Measurements from ENCODE around the gene DNMT1. TPM values are rescaled to one million over a fixed set of nuclear protein-coding genes. Genes with fewer than 3 reads are reported as not detected.
A peak's percentile ranks its signal among the peaks of the same experiment; 100 is the strongest.

DNMT1 gene
- total RNA-seq, 1 experiment from 2014 or later = 227 TPM

- Histone ChIP-seq H2AK5ac (ENCODE audit: insufficient read length, low read length) (no peak overlapping the region), H3K27me3 (ENCODE audit: insufficient read depth, low read length) (no peaks in the 10 kb centered on the region), H4K5ac (ENCODE audit: insufficient read length, low read depth, low read length) (no peak overlapping the region), H2BK20ac (ENCODE audit: low read depth, low read length, poor library complexity, severe bottlenecking) (no peak overlapping the region), H3K4ac (ENCODE audit: low read depth, low read length) (no peak overlapping the region), H4K20me1 (ENCODE audit: control insufficient read depth, insufficient read depth, insufficient read length) (no peaks in the 10 kb centered on the region), H2BK120ac (ENCODE audit: low read depth, low read length, poor library complexity, severe bottlenecking) (no peak overlapping the region), H3K14ac (ENCODE audit: insufficient read depth, low read length) (no peak overlapping the region), H3K27ac (ENCODE audit: insufficient read length, low read depth, low read length) (no peak overlapping the region), H3K79me2 (ENCODE audit: insufficient read depth, low read length) (peaks cover 3% of the 10 kb centered on the region; the same call in 1 of the 2 replicates), H3K23me2 (ENCODE audit: insufficient read length, low read depth, low read length, poor library complexity, severe bottlenecking) (peaks cover 6% of the 10 kb centered on the region), H3K18ac (ENCODE audit: insufficient read length, low read depth, low read length) (no peak overlapping the region), H4K8ac (replicated peaks; ENCODE audit: insufficient read length, low read depth, low read length) (no peak overlapping the region), H2BK12ac (ENCODE audit: insufficient read length, low read depth, low read length) (no peak overlapping the region), H3K9me3 (ENCODE audit: control insufficient read depth, low read depth, low read length) (no peaks in the 10 kb centered on the region), H2AFZ (ENCODE audit: low read length) (no peak overlapping the region), H3T11ph (ENCODE audit: low read length) (no peak overlapping the region), H3K56ac (ENCODE audit: insufficient read length, low read depth, low read length) (no peak overlapping the region), H3K4me1 (ENCODE audit: insufficient read depth, low read length) (no peaks in the 10 kb centered on the region), H3K23ac (ENCODE audit: insufficient read length, low read depth, low read length) (no peak overlapping the region), H3K4me2 (ENCODE audit: insufficient read depth, insufficient read length, low read length) (no peak overlapping the region), H3K79me1 (ENCODE audit: insufficient read depth, low read depth, low read length, poor library complexity, severe bottlenecking) (no peaks in the 10 kb centered on the region), H2BK15ac (ENCODE audit: low read depth, low read length) (no peak overlapping the region), H3K9ac (ENCODE audit: extremely low read depth, insufficient read length, low read length) (no peak overlapping the region), H2BK5ac (ENCODE audit: insufficient read length, low read length) (no peak overlapping the region), H4K91ac (ENCODE audit: insufficient read length, low read depth, low read length) (no peak overlapping the region)
- Mint-ChIP-seq H3K36me3 (ENCODE audit: insufficient read depth in 1 of 3, low read depth in 3 of 3) (peaks cover 15 to 57% (median 34%) of the 10 kb centered on the region in 3 experiments; a peak in 6 of 7 replicates), H3K4me3 (peak overlapping the region in 1 of 2 experiments; percentile 27; a peak in 1 of 5 replicates), H3K27ac (no peak overlapping the region), H3K9me3 (no peaks in the 10 kb centered on the region; a peak in 1 of 5 replicates), H3K27me3 (ENCODE audit: low read depth) (no peaks in the 10 kb centered on the region; the same call in 1 of the 2 replicates), H3K4me1 (peaks cover 6 to 10% of the 10 kb centered on the region in 2 experiments)
- no peak for DNase-seq
- no CpG with 5 or more reads among the region's 21 CpGs for WGBS (ENCODE audit: extremely low coverage, insufficient read length, low lambda C conversion rate)
- no peak for TF ChIP-seq CTCF (conservative IDR thresholded peaks at IDR 0.05)
These were observed 77.7 kb downstream of the DNMT1 start for GRCh38 chr19:10116866-10117616.

Measured in H9 (cell line).